H9 (cell line): ENCODE data around the gene RXFP2. TPM values are rescaled to one million over a fixed set of nuclear protein-coding genes. Genes with fewer than 3 reads are reported as not detected.

Experiments
- DNase-seq: peaks from one replicate; pipeline ENCODE4 v3.0.0-alpha.2; 2017
- H2AFZ ChIP-seq: one replicate; pipeline ENCODE4 v1.6.1; 2013; ENCODE audit warnings: mild to moderate bottlenecking, low read length, control low read depth, moderate library complexity
- H2AK5ac ChIP-seq: 2 replicates; pipeline ENCODE4 v1.6.1; 2013; ENCODE audit warnings: low read length, control low read depth, mixed read lengths; ENCODE audit not compliant: insufficient read length
- H2BK120ac ChIP-seq: one replicate; pipeline ENCODE4 v1.6.1; 2013; ENCODE audit warnings: low read depth, mild to moderate bottlenecking, low read length, control low read depth, inconsistent platforms; ENCODE audit not compliant: poor library complexity, severe bottlenecking
- H2BK12ac ChIP-seq: 2 replicates; pipeline ENCODE4 v1.6.1; 2013; ENCODE audit warnings: low read length, control low read depth, mixed read lengths, low read depth; ENCODE audit not compliant: insufficient read length
- H2BK15ac ChIP-seq: 2 replicates; pipeline ENCODE4 v1.6.1; 2013; ENCODE audit warnings: low read depth, low read length, control low read depth
- H2BK20ac ChIP-seq: one replicate; pipeline ENCODE4 v1.6.1; 2013; ENCODE audit warnings: low read depth, mild to moderate bottlenecking, low read length, control low read depth, inconsistent platforms; ENCODE audit not compliant: poor library complexity, severe bottlenecking
- H2BK5ac ChIP-seq: 2 replicates; pipeline ENCODE4 v1.6.1; 2013; ENCODE audit warnings: low read length, control low read depth, mixed read lengths; ENCODE audit not compliant: insufficient read length
- H3K14ac ChIP-seq: 2 replicates; pipeline ENCODE4 v1.6.1; 2013; ENCODE audit warnings: low read length, control low read depth; ENCODE audit not compliant: insufficient read depth
- H3K18ac ChIP-seq: 2 replicates; pipeline ENCODE4 v1.6.1; 2013; ENCODE audit warnings: low read depth, mild to moderate bottlenecking, mixed read lengths, low read length, control low read depth; ENCODE audit not compliant: insufficient read length
- H3K23ac ChIP-seq: 2 replicates; pipeline ENCODE4 v1.6.1; 2013; ENCODE audit warnings: low read length, control low read depth, mixed read lengths, low read depth; ENCODE audit not compliant: insufficient read length
- H3K23me2 ChIP-seq: 2 replicates; pipeline ENCODE4 v1.6.1; 2013; ENCODE audit warnings: low read depth, mild to moderate bottlenecking, mixed read lengths, low read length, control low read depth; ENCODE audit not compliant: insufficient read length, poor library complexity, severe bottlenecking
- H3K27ac ChIP-seq: 2 replicates; pipeline ENCODE4 v1.5.1; 2013; ENCODE audit warnings: low read length, control low read depth, mixed read lengths, low read depth; ENCODE audit not compliant: insufficient read length
- H3K27me3 ChIP-seq: 2 replicates; pipeline ENCODE4 v1.6.1; 2013; ENCODE audit warnings: low read length, control low read depth, inconsistent platforms; ENCODE audit not compliant: insufficient read depth
- H3K4ac ChIP-seq: 2 replicates; pipeline ENCODE4 v1.6.1; 2013; ENCODE audit warnings: low read depth, mild to moderate bottlenecking, control low read depth, inconsistent platforms, low read length, moderate library complexity
- H3K4me1 ChIP-seq: 2 replicates; pipeline ENCODE4 v1.6.1; 2013; ENCODE audit warnings: low read length, control low read depth, inconsistent platforms; ENCODE audit not compliant: insufficient read depth
- H3K4me2 ChIP-seq: 2 replicates; pipeline ENCODE4 v1.6.1; 2013; ENCODE audit warnings: low read length, control low read depth, mixed read lengths; ENCODE audit not compliant: insufficient read length, insufficient read depth
- H3K56ac ChIP-seq: 2 replicates; pipeline ENCODE4 v1.6.1; 2013; ENCODE audit warnings: low read depth, mild to moderate bottlenecking, mixed read lengths, low read length, control low read depth; ENCODE audit not compliant: insufficient read length
- H3K79me1 ChIP-seq: 2 replicates; pipeline ENCODE4 v1.6.1; 2013; ENCODE audit warnings: low read depth, mild to moderate bottlenecking, moderate library complexity, low read length, control low read depth, inconsistent platforms; ENCODE audit not compliant: insufficient read depth, poor library complexity, severe bottlenecking
- H3K79me2 ChIP-seq: 2 replicates; pipeline ENCODE4 v1.6.1; 2013; ENCODE audit warnings: low read length, control low read depth, inconsistent platforms; ENCODE audit not compliant: insufficient read depth
- H3K9ac ChIP-seq: 2 replicates; pipeline ENCODE4 v1.6.1; 2013; ENCODE audit warnings: low read length, control low read depth, mixed read lengths; ENCODE audit not compliant: insufficient read length; ENCODE audit errors: extremely low read depth
- H3K9me3 ChIP-seq: one replicate; pipeline ENCODE4 v1.6.1; 2013; ENCODE audit warnings: low read depth, low read length, inconsistent platforms; ENCODE audit not compliant: control insufficient read depth
- H3T11ph ChIP-seq: one replicate; pipeline ENCODE4 v1.6.1; 2013; ENCODE audit warnings: mild to moderate bottlenecking, low read length, control low read depth, inconsistent platforms
- H4K20me1 ChIP-seq: one replicate; pipeline ENCODE4 v1.6.1; 2013; ENCODE audit not compliant: control insufficient read depth, insufficient read length, insufficient read depth
- H4K5ac ChIP-seq: 2 replicates; pipeline ENCODE4 v1.6.1; 2013; ENCODE audit warnings: low read depth, mild to moderate bottlenecking, mixed read lengths, low read length, control low read depth; ENCODE audit not compliant: insufficient read length
- H4K8ac ChIP-seq: replicated peaks from 2 replicates; pipeline ENCODE4 v1.6.1; 2013; ENCODE audit warnings: low read length, control low read depth, mixed read lengths, low read depth; ENCODE audit not compliant: insufficient read length
- H4K91ac ChIP-seq: 2 replicates; pipeline ENCODE4 v1.6.1; 2013; ENCODE audit warnings: low read depth, mild to moderate bottlenecking, moderate library complexity, mixed read lengths, low read length, control low read depth; ENCODE audit not compliant: insufficient read length
- H3K27ac Mint-ChIP-seq, 3 experiments: 2 replicates in 2 of 3; 3 replicates in 1 of 3; pipeline ENCODE4 v1.8.0; 2020 to 2021; ENCODE audit warnings: mixed read lengths in 3 of 3, mild to moderate bottlenecking in 1 of 3, moderate library complexity in 1 of 3
- H3K27me3 Mint-ChIP-seq: 2 replicates; pipeline ENCODE4 v1.8.0; 2021; ENCODE audit warnings: low read depth, mild to moderate bottlenecking, moderate library complexity, mixed read lengths
- H3K36me3 Mint-ChIP-seq, 3 experiments: 2 replicates in 2 of 3; 3 replicates in 1 of 3; pipeline ENCODE4 v1.8.0; 2020 to 2021; ENCODE audit warnings: low read depth in 3 of 3, mixed read lengths in 3 of 3; ENCODE audit not compliant: insufficient read depth in 1 of 3
- H3K4me1 Mint-ChIP-seq, 2 experiments: 2 replicates each; pipeline ENCODE4 v1.8.0; 2020; ENCODE audit warnings: mixed read lengths in 2 of 2
- H3K4me3 Mint-ChIP-seq, 2 experiments: 2 replicates in 1 of 2; 3 replicates in 1 of 2; pipeline ENCODE4 v1.8.0; 2020 to 2021; ENCODE audit warnings: mild to moderate bottlenecking in 2 of 2, mixed read lengths in 2 of 2, moderate library complexity in 1 of 2
- H3K9me3 Mint-ChIP-seq, 2 experiments: 2 replicates in 1 of 2; 3 replicates in 1 of 2; pipeline ENCODE4 v1.8.0; 2020; ENCODE audit warnings: mild to moderate bottlenecking in 2 of 2, mixed read lengths in 2 of 2, moderate library complexity in 1 of 2
- CTCF ChIP-seq: fragments of 200-600 bp; sonication (generic); conservative IDR thresholded peaks from 3 replicates; pipeline ENCODE4 v1.8.0; 2021; ENCODE audit warnings: antibody characterized with exemption, mild to moderate bottlenecking
- WGBS: extraction: QIAGEN DNeasy Blood & Tissue Kit; methylation state at CpG from one replicate; pipeline ENCODE4 v1.1.7; 2013; ENCODE audit warnings: missing lambda C conversion rate, low lambda C conversion rate, mixed read lengths; ENCODE audit not compliant: insufficient read length; ENCODE audit errors: extremely low coverage; 5-methylcytosine and 5-hydroxymethylcytosine counted together
- total RNA-seq: library from RNA; stranded (reverse); gene quantifications from 2 replicates; pipeline ENCODE4 v1.2.1, GENCODE V29; 2021

The RXFP2 gene
- total RNA-seq, 1 experiment from 2014 or later = not detected

- no peak overlapping the region for H3K27ac ChIP-seq
Measured at GRCh38 chr13:31843044-31843443, 103.7 kb downstream of the RXFP2 start.

More at GRCh38 chr13:31843044-31843443, 103.7 kb downstream of the RXFP2 start:
- no peak overlapping the region for H4K91ac ChIP-seq
- no peak overlapping the region for H2AFZ ChIP-seq
- no CpG with 5 or more reads among the region's 6 CpGs for WGBS
- H3K4me1 ChIP-seq = peaks cover 3% of the 10 kb centered on the region; the same call in 1 of the 2 replicates
- no peak overlapping the region for H3K4me2 ChIP-seq
- H2AK5ac ChIP-seq = no peak overlapping the region
- no peak overlapping the region for H4K8ac ChIP-seq
- H3K27me3 ChIP-seq = peaks cover 4% of the 10 kb centered on the region; the same call in 1 of the 2 replicates
- H3K23ac ChIP-seq = no peak overlapping the region
- no peak overlapping the region for H3K56ac ChIP-seq
- no peak overlapping the region for H3K9ac ChIP-seq
- Mint-ChIP-seq H3K36me3 (no peaks in the 10 kb centered on the region), H3K4me3 (no peak overlapping the region), H3K27me3 (peaks cover 48% of the 10 kb centered on the region), H3K27ac (no peak overlapping the region), H3K4me1 (peaks cover 6 to 7% of the 10 kb centered on the region in 2 experiments), H3K9me3 (no peaks in the 10 kb centered on the region; a peak in 1 of 5 replicates)
- H3K14ac ChIP-seq = no peak overlapping the region
- DNase-seq = no peak
- no peaks in the 10 kb centered on the region for H3K23me2 ChIP-seq
- no peak overlapping the region for H3K4ac ChIP-seq
- no peak overlapping the region for H2BK15ac ChIP-seq
- H3K18ac ChIP-seq = no peak overlapping the region
- H3T11ph ChIP-seq = no peak overlapping the region
- no peak overlapping the region for H4K5ac ChIP-seq
- no peaks in the 10 kb centered on the region for H3K9me3 ChIP-seq
- no peaks in the 10 kb centered on the region for H3K79me2 ChIP-seq
- TF ChIP-seq CTCF = no peak
- no peaks in the 10 kb centered on the region for H4K20me1 ChIP-seq
- no peaks in the 10 kb centered on the region for H3K79me1 ChIP-seq
- no peak overlapping the region for H2BK120ac ChIP-seq
- no peak overlapping the region for H2BK5ac ChIP-seq
- H2BK12ac ChIP-seq = no peak overlapping the region
- H2BK20ac ChIP-seq = no peak overlapping the region
